BE2C (cell line): ENCODE data around the gene AHI1.

Experiments used
- DNase-seq: peaks from one replicate; pipeline ENCODE4 v3.0.0-alpha.2; 2020
- H3K27me3 ChIP-seq: fragments of 250-450 bp; sonication (Bioruptor Pico); 2 replicates; pipeline ENCODE4 v1.5.1; 2020; ENCODE audit warnings: mild to moderate bottlenecking
- H3K36me3 ChIP-seq: fragments of 250-450 bp; sonication (Bioruptor Pico); 2 replicates; pipeline ENCODE4 v1.5.1; 2020; ENCODE audit warnings: mild to moderate bottlenecking
- H3K4me1 ChIP-seq: fragments of 250-450 bp; sonication (Bioruptor Pico); 2 replicates; pipeline ENCODE4 v1.5.1; 2020
- H3K4me3 ChIP-seq: 2 replicates; pipeline ENCODE4 v1.5.1; 2011; ENCODE audit warnings: low read depth, low read length
- H3K9me3 ChIP-seq: fragments of 250-450 bp; sonication (Bioruptor Pico); 2 replicates; pipeline ENCODE4 v1.5.1; 2020
- TF ChIP-seq, protein P1 (sequence below): IDR thresholded peaks from 2 replicates; pipeline ENCODE4 v1.5.1; 2012; ENCODE audit warnings: mild to moderate bottlenecking, low read depth, low read length

Gene AHI1

DNA sequence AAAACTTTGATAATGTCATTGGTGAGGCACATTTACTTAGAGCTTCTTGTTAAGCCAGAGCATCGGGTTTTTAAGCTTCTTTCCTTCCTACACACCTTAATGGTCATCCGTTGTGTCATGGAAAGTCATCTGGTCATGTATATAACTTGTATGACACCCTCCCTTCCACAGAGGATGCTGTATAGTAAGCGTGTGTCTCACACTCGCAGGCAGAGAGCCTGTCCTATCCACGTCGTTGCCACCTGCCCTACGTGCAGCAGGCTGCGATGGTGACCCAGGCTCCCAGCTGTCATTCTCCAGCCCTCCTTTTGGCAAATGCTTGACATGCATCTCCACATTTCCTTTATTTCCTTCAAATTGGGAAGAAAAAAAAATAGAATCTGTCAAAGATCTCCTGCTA, 230.9 kb downstream of the AHI1 start:
- H3K4me3 ChIP-seq: no peak overlapping the region
- H3K9me3 ChIP-seq: no peaks in the 10 kb centered on the region
- TF ChIP-seq, protein P1, sequence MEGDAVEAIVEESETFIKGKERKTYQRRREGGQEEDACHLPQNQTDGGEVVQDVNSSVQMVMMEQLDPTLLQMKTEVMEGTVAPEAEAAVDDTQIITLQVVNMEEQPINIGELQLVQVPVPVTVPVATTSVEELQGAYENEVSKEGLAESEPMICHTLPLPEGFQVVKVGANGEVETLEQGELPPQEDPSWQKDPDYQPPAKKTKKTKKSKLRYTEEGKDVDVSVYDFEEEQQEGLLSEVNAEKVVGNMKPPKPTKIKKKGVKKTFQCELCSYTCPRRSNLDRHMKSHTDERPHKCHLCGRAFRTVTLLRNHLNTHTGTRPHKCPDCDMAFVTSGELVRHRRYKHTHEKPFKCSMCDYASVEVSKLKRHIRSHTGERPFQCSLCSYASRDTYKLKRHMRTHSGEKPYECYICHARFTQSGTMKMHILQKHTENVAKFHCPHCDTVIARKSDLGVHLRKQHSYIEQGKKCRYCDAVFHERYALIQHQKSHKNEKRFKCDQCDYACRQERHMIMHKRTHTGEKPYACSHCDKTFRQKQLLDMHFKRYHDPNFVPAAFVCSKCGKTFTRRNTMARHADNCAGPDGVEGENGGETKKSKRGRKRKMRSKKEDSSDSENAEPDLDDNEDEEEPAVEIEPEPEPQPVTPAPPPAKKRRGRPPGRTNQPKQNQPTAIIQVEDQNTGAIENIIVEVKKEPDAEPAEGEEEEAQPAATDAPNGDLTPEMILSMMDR: no peak
- no peaks in the 10 kb centered on the region for H3K36me3 ChIP-seq
- no peaks in the 10 kb centered on the region for H3K27me3 ChIP-seq
- H3K4me1 ChIP-seq: no peaks in the 10 kb centered on the region
- no peak for DNase-seq

DNA sequence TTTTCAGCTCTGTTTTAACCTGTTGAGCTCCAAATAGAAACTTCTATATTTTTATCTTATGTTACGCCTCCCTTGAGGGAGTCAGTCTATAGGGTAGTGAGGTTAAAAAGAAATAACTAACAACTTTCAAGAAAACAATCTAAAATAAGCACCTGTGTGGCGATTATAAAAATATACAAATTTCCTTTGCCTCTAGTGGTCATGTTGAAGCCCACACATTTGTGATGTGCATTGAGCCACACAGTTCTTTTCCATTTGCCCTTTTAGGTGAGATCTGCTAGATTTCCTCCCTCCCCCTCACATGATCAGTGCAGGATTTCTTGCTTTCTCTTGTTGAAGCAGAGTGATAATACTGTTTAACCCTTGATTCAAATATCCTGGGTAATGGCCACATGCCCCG, 232.3 kb downstream of the AHI1 start:
- no peaks in the 10 kb centered on the region for H3K27me3 ChIP-seq
- DNase-seq: no peak
- no peaks in the 10 kb centered on the region for H3K9me3 ChIP-seq
- TF ChIP-seq, protein P1: no peak
- no peaks in the 10 kb centered on the region for H3K4me1 ChIP-seq
- H3K36me3 ChIP-seq: no peaks in the 10 kb centered on the region
- H3K4me3 ChIP-seq: no peak overlapping the region

DNA sequence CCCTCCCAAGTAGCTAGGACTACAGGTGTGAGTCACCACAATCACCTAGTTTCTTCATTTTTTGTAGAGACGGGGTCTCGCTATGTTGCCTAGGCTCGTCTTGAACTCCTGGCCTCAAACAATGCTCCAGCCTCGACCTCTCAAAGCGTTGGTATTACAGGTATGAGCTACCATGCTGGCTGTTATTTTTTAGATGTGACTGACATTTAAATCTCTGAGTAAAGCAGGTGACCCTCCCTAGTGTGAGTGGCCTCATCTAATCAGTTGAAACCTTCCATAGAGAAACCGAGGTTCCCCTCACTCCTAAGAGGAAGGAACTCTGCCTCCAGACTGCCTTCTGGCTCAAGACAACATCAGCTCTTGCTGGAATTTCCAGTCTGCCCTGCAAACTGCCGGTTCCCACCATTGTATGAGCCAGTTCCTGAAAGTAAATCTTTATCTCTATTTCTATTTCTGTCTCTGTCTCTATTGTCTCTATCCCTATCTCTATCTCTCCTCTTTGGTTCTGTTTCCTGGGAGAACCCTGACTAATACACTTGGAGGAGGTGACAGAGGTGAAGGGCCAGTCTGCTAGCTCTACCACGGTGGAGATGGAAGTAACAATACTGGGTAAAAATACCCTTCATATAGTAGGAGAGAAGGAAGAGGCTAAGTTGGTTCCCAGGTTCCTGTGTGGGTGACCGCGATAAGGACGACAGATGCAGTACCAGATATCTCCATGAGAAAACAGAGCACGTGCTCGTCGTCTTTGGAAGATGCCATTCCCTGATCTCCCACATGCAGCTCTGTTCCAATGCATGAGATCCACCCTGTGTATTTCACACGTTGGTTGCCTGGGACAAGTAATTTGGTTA, 235.4 kb downstream of the AHI1 start:
- Histone ChIP-seq H3K9me3 (no peaks in the 10 kb centered on the region), H3K4me3 (no peak overlapping the region), H3K4me1 (no peaks in the 10 kb centered on the region), H3K36me3 (no peaks in the 10 kb centered on the region), H3K27me3 (no peaks in the 10 kb centered on the region)
- TF ChIP-seq, protein P1: no peak
- DNase-seq: no peak

DNA sequence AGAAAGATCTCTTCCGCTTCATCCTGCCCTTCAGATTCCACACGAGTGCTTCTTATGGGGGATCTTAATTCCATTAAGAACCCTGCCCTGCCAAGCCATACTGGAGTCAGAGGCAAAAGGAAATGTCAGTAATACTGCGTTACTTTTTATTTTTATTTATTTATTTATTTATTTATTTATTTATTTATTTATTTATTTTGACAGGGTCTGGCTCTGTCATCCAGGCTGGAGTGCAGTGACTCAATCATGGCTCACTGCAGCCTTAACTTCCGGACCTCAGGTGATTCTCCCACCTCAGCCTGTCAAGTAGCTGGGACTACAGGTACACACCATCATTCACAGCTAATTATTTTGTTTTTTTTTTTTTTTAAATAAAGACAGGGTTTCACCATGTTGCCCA, 236.9 kb downstream of the AHI1 start:
- TF ChIP-seq, protein P1: no peak
- DNase-seq: no peak
- Histone ChIP-seq H3K27me3 (no peaks in the 10 kb centered on the region), H3K4me1 (no peaks in the 10 kb centered on the region), H3K4me3 (no peak overlapping the region), H3K36me3 (no peaks in the 10 kb centered on the region), H3K9me3 (no peaks in the 10 kb centered on the region)

DNA sequence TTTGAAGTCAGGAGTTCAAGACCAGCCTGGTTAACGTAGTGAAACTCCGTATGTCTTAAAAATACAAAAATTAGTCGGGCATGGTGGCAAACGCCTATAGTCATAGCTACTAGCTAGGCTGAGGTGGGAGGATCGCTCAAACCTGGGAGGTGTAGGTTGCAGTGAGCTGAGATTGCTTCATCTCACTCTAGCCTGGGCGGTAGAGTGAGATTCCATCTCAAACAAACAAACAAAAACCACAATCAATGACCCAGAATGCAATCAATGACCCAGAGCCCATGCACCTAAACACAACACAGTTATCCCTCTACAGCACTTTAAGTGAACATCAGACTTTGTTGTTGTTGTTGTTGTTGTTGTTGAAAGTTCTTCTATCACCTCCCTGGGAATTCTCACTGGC, 238.6 kb downstream of the AHI1 start:
- no peaks in the 10 kb centered on the region for H3K9me3 ChIP-seq
- H3K36me3 ChIP-seq: no peaks in the 10 kb centered on the region
- H3K4me3 ChIP-seq: no peak overlapping the region
- no peak for DNase-seq
- no peaks in the 10 kb centered on the region for H3K4me1 ChIP-seq
- TF ChIP-seq, protein P1: no peak
- no peaks in the 10 kb centered on the region for H3K27me3 ChIP-seq

DNA sequence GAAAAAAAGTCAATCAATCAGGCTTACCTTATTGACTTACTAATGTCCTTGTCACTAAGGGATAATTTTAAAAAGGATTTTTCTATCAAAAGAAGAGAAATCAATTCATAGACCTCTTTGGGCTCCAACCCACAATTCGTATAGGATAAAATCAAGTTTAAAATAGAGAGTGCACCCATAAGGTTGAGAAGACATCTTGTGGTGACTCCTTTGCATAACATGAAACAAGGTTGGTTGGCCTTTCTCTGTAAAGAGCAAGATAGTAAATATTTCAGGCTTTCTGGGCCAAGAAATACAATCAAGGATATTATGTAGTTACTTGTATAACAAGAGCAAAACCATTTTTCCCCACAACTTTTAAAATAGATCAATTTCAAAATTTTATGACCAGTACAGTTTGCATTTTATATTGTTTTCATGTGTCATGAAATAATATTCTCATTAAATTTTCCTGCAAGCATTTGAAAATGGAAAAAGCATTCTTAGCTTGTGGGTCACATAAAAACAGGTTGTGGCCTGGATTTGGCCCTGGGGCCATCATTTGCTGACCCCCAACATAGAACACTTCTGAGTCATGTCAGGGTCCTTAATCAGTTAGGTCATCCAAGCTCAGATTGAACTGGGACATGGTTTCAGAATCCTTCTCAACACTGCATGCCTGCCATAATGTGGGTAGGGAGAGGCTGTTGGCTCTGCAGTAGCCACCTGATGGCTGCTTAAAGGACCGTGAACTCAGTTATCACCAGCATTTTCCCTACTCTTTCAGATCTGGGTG, 239.7 kb downstream of the AHI1 start:
- TF ChIP-seq, protein P1: no peak
- no peak for DNase-seq
- H3K4me3 ChIP-seq: no peak overlapping the region
- H3K4me1 ChIP-seq: no peaks in the 10 kb centered on the region
- H3K36me3 ChIP-seq: no peaks in the 10 kb centered on the region
- H3K27me3 ChIP-seq: no peaks in the 10 kb centered on the region
- no peaks in the 10 kb centered on the region for H3K9me3 ChIP-seq
